ENCODE data around the gene MAN1C1.

DNA sequence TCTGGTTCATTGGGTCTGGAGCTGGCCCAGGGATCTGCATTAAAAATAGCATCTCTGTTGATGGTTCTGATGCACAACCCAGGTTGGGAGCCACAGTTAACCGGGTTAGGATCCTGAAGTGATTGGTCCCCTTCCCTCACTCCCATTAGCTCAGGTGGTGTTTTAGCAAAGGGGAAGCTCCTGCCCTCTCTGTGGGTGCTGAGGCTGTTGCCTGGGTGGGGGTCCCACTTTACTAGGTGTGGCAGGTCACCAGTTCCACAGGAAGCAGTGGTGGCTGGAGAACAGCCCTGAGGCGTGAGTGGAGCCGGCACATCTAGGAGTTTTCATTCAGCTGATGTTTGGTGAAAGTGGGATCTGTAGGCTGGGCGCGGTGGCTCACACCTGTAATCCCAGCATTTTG is 86.5 kb downstream of the MAN1C1 start:
- TF ChIP-seq, protein P1, sequence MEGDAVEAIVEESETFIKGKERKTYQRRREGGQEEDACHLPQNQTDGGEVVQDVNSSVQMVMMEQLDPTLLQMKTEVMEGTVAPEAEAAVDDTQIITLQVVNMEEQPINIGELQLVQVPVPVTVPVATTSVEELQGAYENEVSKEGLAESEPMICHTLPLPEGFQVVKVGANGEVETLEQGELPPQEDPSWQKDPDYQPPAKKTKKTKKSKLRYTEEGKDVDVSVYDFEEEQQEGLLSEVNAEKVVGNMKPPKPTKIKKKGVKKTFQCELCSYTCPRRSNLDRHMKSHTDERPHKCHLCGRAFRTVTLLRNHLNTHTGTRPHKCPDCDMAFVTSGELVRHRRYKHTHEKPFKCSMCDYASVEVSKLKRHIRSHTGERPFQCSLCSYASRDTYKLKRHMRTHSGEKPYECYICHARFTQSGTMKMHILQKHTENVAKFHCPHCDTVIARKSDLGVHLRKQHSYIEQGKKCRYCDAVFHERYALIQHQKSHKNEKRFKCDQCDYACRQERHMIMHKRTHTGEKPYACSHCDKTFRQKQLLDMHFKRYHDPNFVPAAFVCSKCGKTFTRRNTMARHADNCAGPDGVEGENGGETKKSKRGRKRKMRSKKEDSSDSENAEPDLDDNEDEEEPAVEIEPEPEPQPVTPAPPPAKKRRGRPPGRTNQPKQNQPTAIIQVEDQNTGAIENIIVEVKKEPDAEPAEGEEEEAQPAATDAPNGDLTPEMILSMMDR (IDR thresholded peaks at IDR 0.05), result no peak
- no peak for TF ChIP-seq POLR2AphosphoS5 (IDR thresholded peaks at IDR 0.05)
- TF ChIP-seq EP300 (IDR thresholded peaks at IDR 0.05), result no peak
